Muscle layer of duodenum (tissue), 2 donors: ENCODE measurements around the gene NAV1.
A peak's percentile ranks its signal among the peaks of the same experiment; 100 is the strongest.
"Not testable (repeated sequence)": the region's sequence is repeated elsewhere in the genome, so short reads cannot be mapped to it uniquely, and the experiment has no call there.

Experiments
- H3K27ac ChIP-seq: one replicate; pipeline ENCODE4 v1.7.0; 2013; ENCODE audit warnings: mild to moderate bottlenecking, low read length
- H3K27me3 ChIP-seq: one replicate; pipeline ENCODE4 v1.7.0; 2013; ENCODE audit warnings: low read depth, mild to moderate bottlenecking, control low read depth, low read length
- H3K36me3 ChIP-seq, 2 donors: one replicate each; pipeline ENCODE4 v1.7.0; 2013; ENCODE audit warnings: low read length in 2 of 2, control low read depth in 1 of 2, mild to moderate bottlenecking in 1 of 2; ENCODE audit not compliant: insufficient read depth in 2 of 2, control insufficient read depth in 1 of 2
- H3K4me1 ChIP-seq, 2 donors: one replicate each; pipeline ENCODE4 v1.7.0; 2013; ENCODE audit warnings: low read length in 2 of 2, mild to moderate bottlenecking in 2 of 2, control low read depth in 1 of 2, moderate library complexity in 1 of 2; ENCODE audit not compliant: insufficient read depth in 2 of 2, control insufficient read depth in 1 of 2
- H3K4me3 ChIP-seq, 2 donors: one replicate each; pipeline ENCODE4 v1.7.0; 2013; ENCODE audit warnings: low read length in 2 of 2, low read depth in 1 of 2, mild to moderate bottlenecking in 1 of 2
- H3K9me3 ChIP-seq, 2 donors: one replicate each; pipeline ENCODE4 v1.7.0; 2013; ENCODE audit warnings: low read length in 2 of 2, control low read depth in 1 of 2, mild to moderate bottlenecking in 1 of 2; ENCODE audit not compliant: control insufficient read depth in 1 of 2
- donor health status: healthy.

The NAV1 gene

GRCh38 chr1:201540846-201541735 is 2.2 kb downstream of the NAV1 start:
- Histone ChIP-seq H3K4me1 (peaks cover 10 to 20% of the 10 kb centered on the region in 2 donors), H3K27me3 (peaks cover 5% of the 10 kb centered on the region), H3K27ac (peak overlapping the region; percentile 52)

GRCh38 chr1:201542309-201543035 is 3.5 kb downstream of the NAV1 start:
- Histone ChIP-seq H3K4me3 (no peak overlapping the region), H3K4me1 (peaks cover 6 to 20% of the 10 kb centered on the region in 2 donors), H3K27me3 (peaks cover 5% of the 10 kb centered on the region), H3K36me3 (peaks cover 0 to 5% of the 10 kb centered on the region in 2 donors), H3K27ac (peak overlapping the region; percentile 35), H3K9me3 (no peaks in the 10 kb centered on the region)

More at GRCh38 chr1:201540846-201541735, 2.2 kb downstream of the NAV1 start:
- H3K36me3 ChIP-seq = peaks cover 0 to 5% of the 10 kb centered on the region in 2 donors
- no peaks in the 10 kb centered on the region for H3K9me3 ChIP-seq
- H3K4me3 ChIP-seq = peak overlapping the region in 1 of 2 donors; percentile 67

- Histone ChIP-seq H3K36me3 (peaks cover 0 to 5% of the 10 kb centered on the region in 2 donors), H3K27ac (no peak overlapping the region), H3K9me3 (no peaks in the 10 kb centered on the region), H3K4me3 (no peak overlapping the region), H3K4me1 (peaks cover 0 to 7% of the 10 kb centered on the region in 2 donors), H3K27me3 (no peaks in the 10 kb centered on the region)
Measured at GRCh38 chr1:201543871-201544642, 5.1 kb downstream of the NAV1 start.

DNA sequence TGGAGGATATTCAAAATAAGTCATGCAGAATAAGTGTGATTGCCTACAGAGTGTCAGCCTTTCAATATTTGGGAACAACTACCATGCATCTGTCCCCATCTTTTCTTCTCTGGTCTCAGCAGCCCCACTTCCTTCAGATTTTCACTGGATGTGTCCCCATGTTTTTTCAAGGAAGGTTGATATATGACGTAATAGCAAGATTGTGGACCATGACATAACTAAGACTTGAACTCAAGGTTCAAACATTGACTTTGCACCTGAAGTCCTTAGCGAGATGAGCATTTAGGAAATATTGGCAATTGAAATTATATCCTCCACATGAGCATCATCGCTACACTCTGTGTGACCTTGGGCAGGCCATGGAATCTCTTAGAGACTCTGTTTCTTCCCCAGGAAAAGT is 5.8 kb downstream of the NAV1 start:
- H3K36me3 ChIP-seq = peaks cover 0 to 1% of the 10 kb centered on the region in 2 donors
- H3K27ac ChIP-seq = no peak overlapping the region
- peaks cover 0 to 7% of the 10 kb centered on the region in 2 donors for H3K4me1 ChIP-seq
- H3K9me3 ChIP-seq = no peaks in the 10 kb centered on the region
- H3K27me3 ChIP-seq = no peaks in the 10 kb centered on the region
- H3K4me3 ChIP-seq = no peak overlapping the region

DNA sequence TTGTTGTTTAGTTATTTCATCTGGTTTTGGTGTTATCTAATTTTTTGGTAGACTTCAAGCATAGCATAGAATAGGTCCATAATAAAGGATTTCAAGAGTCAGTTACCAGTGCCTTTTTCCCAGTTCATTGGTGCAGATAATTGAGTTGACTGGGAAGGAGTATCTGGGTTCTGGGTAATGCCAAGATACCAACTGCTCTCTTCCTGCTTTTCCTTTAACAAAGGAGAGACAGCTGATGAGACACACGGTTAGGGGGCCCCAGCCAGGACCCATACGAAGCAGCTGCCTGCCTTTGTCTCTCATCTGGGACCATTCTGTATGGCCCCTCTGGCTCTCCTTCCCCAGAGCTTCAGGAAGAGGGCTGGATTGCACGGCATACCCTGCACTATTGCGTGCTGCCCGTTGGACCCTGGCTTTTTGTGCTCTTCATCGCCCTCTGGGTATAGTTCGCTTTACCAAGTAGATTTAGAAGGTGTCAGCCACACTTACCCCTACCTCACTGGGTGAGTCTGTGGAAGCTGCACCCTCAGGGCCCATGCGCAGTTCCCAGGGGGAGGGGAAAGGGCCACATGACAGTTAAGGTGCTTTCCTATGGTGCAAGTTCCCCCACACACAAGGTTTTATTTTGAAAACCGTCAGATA is 7.0 kb downstream of the NAV1 start:
- H3K9me3 ChIP-seq = no peaks in the 10 kb centered on the region
- peaks cover 0 to 7% of the 10 kb centered on the region in 2 donors for H3K4me1 ChIP-seq
- H3K27ac ChIP-seq = no peak overlapping the region
- H3K27me3 ChIP-seq = no peaks in the 10 kb centered on the region
- no peak overlapping the region for H3K4me3 ChIP-seq
- H3K36me3 ChIP-seq = no peaks in the 10 kb centered on the region

DNA sequence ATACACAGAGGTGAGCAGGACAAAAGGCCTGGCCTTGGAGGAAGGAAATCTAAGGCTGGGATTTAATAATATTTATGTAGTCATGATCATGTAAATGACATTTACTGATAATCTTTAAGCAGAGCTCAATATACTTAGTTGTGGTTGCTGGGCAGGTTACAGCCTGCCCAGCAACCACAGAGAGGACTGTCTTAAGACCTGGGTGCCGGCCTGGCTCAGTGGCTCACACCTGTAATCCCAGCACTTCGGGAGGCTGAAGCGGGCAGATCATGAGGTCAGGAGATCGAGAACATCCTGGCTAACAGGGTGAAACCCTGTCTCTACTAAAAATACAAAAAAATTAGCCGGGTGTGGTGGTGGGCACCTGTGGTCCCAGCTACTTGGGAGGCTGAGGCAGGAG is 10.6 kb downstream of the NAV1 start:
- H3K4me3 ChIP-seq, H3K9me3 ChIP-seq, H3K27ac ChIP-seq, H3K27me3 ChIP-seq, H3K36me3 ChIP-seq: not testable (repeated sequence)
- peaks cover 9 to 13% of the 10 kb centered on the region in 2 donors for H3K4me1 ChIP-seq

DNA sequence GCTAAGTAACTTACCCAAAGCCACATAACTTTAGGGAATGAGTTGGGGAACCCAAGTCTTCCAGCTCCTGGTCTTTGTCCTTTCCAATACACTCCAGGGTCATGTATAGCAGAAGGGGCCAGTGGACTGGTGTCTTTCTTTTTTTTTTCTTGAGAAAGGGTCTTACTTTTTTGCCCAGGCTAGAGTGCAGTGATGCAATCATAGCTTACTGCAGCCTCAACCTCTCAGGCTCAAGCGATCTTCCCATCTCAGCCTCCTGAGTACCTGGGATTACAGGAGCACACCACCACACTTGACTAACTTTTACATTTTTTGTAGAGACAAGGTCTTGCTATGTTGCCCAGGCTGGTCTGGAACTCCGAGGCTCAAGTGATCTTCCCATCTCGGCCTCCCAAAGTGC is 12.2 kb downstream of the NAV1 start:
- H3K4me1 ChIP-seq = peaks cover 9 to 13% of the 10 kb centered on the region in 2 donors
- no peaks in the 10 kb centered on the region for H3K9me3 ChIP-seq
- no peak overlapping the region for H3K4me3 ChIP-seq
- peaks cover 0 to 8% of the 10 kb centered on the region in 2 donors for H3K36me3 ChIP-seq
- H3K27me3 ChIP-seq = no peaks in the 10 kb centered on the region
- no peak overlapping the region for H3K27ac ChIP-seq

- peaks cover 0 to 8% of the 10 kb centered on the region in 2 donors for H3K36me3 ChIP-seq
- no peaks in the 10 kb centered on the region for H3K9me3 ChIP-seq
- H3K4me1 ChIP-seq = peaks cover 9 to 17% of the 10 kb centered on the region in 2 donors
- no peak overlapping the region for H3K4me3 ChIP-seq
- H3K27ac ChIP-seq = no peak overlapping the region
- H3K27me3 ChIP-seq = no peaks in the 10 kb centered on the region
Measured at GRCh38 chr1:201551877-201552731, 13.2 kb downstream of the NAV1 start.

GRCh38 chr1:201552941-201553351 is 14.0 kb downstream of the NAV1 start:
- peaks cover 0 to 8% of the 10 kb centered on the region in 2 donors for H3K36me3 ChIP-seq
- H3K9me3 ChIP-seq = no peaks in the 10 kb centered on the region
- peak overlapping the region; percentile 10 for H3K27ac ChIP-seq
- no peaks in the 10 kb centered on the region for H3K27me3 ChIP-seq
- peaks cover 9 to 24% of the 10 kb centered on the region in 2 donors for H3K4me1 ChIP-seq
- H3K4me3 ChIP-seq = no peak overlapping the region
